GM19468 (cell line): ENCODE results near the gene ADAMTS12.

Source experiments
- ATAC-seq: cut with Tn5 transposase; IDR thresholded peaks from one replicate; pipeline ENCODE4 v1.9.1; 2021; ENCODE audit warnings: mild to moderate bottlenecking, moderate library complexity, moderate number of reproducible peaks; ENCODE audit not compliant: unreplicated experiment; ENCODE audit errors: extremely low read depth

The ADAMTS12 gene

DNA sequence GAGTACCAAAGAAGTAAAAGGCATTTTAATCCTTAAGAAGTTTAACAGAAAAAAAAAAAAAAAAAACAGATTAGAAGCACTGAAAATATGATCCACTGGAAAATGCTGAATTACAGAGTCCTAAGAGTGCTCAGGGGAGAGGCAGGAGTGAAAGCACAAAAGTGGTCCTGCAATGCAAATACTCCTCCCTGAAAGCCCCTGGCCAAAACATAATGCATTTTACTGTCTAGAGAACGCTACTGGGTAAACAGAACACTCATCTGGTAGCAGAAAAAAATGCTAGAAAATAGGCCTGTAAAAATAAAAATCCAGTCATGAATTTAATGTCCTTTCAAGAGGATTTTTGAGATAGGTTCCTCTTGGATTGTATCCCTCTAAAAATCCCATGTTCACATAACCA, 81.9 kb downstream of the ADAMTS12 start:
- ATAC-seq, result no peak

GRCh38 chr5:33808699-33809098, 83.1 kb downstream of the ADAMTS12 start:
- no peak for ATAC-seq

- no peak for ATAC-seq
Measured at GRCh38 chr5:33807771-33808170, 84.0 kb downstream of the ADAMTS12 start.

DNA sequence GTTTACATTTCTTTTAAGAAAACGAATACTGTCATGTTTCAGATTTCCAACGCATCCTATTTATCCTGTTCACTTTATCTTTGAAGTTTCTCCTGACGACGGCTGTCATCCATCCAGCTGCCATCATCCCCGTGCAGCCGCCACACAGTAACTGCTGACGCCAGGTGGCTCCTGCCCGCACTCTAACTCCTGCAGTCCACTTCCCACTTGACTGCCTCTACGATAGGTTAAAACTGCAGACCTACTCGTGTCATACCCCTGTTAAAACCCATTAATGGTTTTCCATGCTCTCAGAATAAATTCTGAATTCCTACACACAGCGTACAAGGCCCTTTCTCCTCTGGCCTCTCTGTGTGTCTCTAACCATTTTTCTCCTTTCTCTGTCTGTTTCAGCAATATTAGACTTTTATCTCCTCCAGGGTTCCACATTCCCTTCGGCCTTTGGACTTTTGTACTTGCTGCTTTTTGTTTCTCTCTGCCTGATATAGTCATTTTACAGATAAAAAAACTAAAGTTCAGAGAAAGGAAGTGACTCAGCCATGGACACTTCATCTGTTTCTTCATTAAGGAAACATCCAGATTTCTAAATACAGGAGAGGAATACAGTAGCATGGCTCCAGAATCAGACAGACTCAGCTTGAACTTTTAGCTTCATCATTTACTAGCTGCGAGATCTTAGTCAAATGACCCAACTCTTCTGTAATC, 84.9 kb downstream of the ADAMTS12 start:
- ATAC-seq, result no peak

DNA sequence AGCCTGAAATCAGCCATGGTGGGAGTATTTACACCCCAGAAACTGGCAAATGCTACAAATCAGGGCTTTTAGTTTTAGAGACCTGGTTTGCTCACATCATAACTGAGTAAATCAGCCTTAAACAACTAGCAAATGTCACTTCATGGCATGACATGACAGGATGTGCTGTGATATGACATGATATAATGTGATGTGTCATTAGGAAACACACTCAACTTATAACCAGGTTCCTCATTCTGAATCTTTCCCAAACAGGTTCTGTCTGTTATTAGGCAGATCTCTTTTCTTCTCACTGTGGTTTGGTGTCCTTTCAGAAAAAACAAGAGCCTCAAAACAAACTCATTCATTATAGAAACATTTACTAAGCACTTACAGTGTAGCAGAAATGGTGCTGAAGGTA, 90.5 kb downstream of the ADAMTS12 start:
- ATAC-seq, result no peak

DNA sequence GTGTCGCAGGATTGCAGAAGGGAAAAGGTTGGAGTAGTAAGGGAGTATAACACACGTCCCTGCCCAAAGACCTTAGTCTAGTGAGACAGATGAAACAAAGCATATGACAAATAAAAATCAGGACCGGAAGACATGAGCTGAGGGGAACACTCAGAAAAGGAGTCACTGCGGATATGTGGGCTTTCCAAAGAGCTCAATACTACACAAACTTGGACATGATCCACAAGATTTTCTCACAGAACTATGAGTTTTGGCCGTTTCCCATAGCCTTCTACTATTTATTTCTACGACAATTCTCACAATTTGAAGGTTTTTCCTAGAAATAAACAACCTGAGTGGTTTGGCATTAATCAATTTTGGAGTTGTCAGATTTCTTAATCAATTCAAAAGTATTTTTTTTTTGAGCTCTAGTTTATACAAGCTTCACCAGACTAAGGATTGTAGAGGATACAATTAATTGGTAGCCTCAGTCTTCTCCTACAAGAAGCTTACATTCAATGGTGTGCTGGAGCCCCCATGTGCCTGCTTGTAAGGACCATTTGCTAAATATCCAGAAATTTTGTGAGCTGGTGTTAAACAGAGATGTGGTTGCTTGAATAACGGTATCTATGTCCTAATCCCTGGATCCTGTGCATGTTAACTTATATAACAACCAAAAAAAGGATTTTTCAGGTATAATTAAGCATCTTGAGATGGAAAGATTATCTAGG, 91.4 kb downstream of the ADAMTS12 start:
- no peak for ATAC-seq

GRCh38 chr5:33795496-33795895, 96.3 kb downstream of the ADAMTS12 start:
- ATAC-seq, result no peak

GRCh38 chr5:33794550-33795181, 97.1 kb downstream of the ADAMTS12 start:
- ATAC-seq, result no peak

- ATAC-seq, result no peak
Measured at GRCh38 chr5:33793836-33794549, 97.8 kb downstream of the ADAMTS12 start.

DNA sequence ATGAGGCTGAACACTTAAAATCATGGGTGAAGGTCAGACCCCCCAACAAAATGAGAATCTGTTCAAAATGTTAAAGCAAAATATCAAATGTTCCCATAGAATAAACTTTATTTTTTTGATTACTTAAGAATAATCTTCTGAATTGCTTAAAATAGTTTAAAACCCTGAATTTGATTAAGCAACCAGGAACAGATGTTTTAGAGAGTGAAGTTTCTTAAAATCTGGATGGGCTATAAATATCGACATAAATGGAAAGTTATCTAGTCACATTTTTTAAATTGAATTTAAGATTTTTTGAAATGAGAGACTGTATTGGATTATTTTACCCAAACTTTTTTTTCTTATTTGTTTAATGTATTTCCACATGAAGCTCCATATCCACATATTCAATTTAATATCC, 98.5 kb downstream of the ADAMTS12 start:
- ATAC-seq, result no peak

GRCh38 chr5:33792559-33792958, 99.2 kb downstream of the ADAMTS12 start:
- no peak for ATAC-seq

GRCh38 chr5:33789567-33789957, 102.2 kb downstream of the ADAMTS12 start:
- ATAC-seq, result no peak

DNA sequence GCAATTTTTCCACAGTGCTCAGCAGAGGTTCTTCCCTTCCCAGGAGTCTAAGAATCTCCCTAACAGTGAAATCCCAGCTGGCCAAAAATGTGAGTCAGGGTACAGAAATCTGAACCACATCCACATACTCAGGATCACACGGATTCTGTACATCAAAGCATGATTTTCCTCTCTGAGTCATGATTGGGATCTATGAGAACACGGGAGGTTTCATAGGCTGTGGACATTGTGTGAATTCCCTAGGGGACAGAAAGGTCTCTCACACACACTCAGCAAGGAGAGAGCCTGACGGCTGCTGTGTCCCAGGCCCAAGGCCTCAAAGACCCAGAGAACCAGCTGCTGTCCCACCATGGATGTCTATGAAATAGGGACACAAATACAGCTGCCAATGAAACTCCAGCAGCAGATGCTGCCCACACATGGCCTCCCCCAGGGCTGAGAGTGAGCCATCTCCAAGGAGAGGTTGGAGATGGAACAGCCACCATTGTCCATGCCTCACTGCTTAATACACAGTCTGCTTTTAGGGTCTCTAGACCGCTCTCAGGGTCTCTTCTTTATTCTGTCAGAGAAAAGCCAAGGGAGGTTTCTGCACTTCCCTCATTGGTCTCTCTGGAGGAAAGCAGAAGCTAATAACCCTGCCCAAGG, 102.7 kb downstream of the ADAMTS12 start:
- no peak for ATAC-seq

DNA sequence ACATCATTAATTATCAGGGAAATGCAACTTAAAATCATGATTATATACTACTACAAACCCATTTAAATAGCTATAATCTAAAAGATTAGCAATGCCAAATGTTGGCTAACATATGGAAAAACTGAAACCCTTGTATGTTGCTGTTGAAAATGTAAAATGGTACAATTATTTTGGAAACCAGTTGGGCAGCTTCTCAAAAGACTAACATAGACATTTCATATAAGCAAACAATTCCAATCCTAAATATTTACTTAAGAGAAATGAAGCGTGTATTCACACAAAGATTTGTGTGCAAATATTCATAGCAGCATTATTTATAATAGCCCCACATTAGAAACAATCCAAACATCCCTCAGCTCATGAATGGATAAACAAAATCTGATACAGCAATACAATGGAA, 106.2 kb downstream of the ADAMTS12 start:
- ATAC-seq, result no peak

GRCh38 chr5:33781286-33781685, 110.5 kb downstream of the ADAMTS12 start:
- no peak for ATAC-seq

- no peak for ATAC-seq
Measured at GRCh38 chr5:33776151-33776660, 115.6 kb downstream of the ADAMTS12 start.

GRCh38 chr5:33774341-33774740, 117.4 kb downstream of the ADAMTS12 start:
- no peak for ATAC-seq

DNA sequence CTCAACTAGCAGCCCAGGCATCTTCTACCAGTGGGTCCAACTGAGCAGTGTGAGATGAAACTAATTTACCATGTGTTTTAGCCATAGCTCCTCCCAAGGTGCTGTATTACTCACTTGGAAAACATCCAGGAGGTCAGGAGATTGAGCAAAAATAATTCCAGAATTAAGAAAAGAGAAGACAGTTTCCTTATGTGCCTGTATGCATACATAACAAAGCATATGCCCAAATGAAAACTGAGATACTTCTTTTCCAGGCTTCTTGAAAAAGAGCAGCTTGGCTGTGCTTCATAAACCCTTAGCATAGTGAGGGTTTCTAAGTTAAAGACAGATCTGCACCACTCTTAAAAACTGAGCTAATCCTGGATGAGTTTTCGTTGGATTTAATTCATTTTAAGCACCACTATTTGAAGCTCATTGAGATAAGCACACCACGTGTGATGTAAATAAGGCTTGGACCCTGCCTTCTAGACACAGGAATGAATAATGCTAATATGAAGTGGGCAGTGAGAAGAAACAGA, 119.4 kb downstream of the ADAMTS12 start:
- ATAC-seq, result no peak

GRCh38 chr5:33769968-33770367, 121.8 kb downstream of the ADAMTS12 start:
- ATAC-seq, result no peak

- no peak for ATAC-seq
Measured at GRCh38 chr5:33769196-33769595, 122.6 kb downstream of the ADAMTS12 start.
